Psoas muscle (tissue), 8 donors: ENCODE data around the gene GGTLC2. TPM values are rescaled to one million over a fixed set of nuclear protein-coding genes. Genes with fewer than 3 reads are reported as not detected.

ENCODE experiments used
- ATAC-seq, 4 donors: fragments of 200-7000 bp; cut with Tn5 transposase; one replicate each; pipeline ENCODE4 v1.9.1; 2020; ENCODE audit warnings: moderate library complexity in 3 of 4, mild to moderate bottlenecking in 2 of 4
- DNase-seq, 2 donors: peaks; one replicate each; pipeline ENCODE4 v3.0.0-alpha.2; 2020
- H3K27ac ChIP-seq: fragments of 200-600 bp; one replicate; pipeline ENCODE4 v1.8.0; 2022
- H3K27me3 ChIP-seq, 3 donors: fragments of 200-600 bp in 1 of 3; one replicate each; pipeline versions ENCODE4 v1.6.1 to v1.8.0; 2013 to 2022; ENCODE audit warnings: low read length in 2 of 3, mild to moderate bottlenecking in 2 of 3, moderate library complexity in 1 of 3; ENCODE audit not compliant: insufficient read depth in 3 of 3
- H3K36me3 ChIP-seq, 2 donors: fragments of 200-600 bp in 1 of 2; one replicate each; pipeline versions ENCODE4 v1.6.1 to v1.8.0; 2013 to 2022; ENCODE audit warnings: low read depth in 1 of 2, mild to moderate bottlenecking in 1 of 2, moderate library complexity in 1 of 2; ENCODE audit not compliant: insufficient read depth in 1 of 2
- H3K4me1 ChIP-seq: fragments of 200-600 bp; one replicate; pipeline ENCODE4 v1.8.0; 2022
- H3K4me3 ChIP-seq: fragments of 200-600 bp; one replicate; pipeline ENCODE4 v1.8.0; 2022; ENCODE audit warnings: mild to moderate bottlenecking
- H3K9me3 ChIP-seq: fragments of 200-600 bp; one replicate; pipeline ENCODE4 v1.8.0; 2022
- WGBS, 3 donors: extraction: QIAGEN DNeasy Blood & Tissue Kit; methylation state at CpG; one replicate each; pipeline versions ENCODE4 v1.1.6 to v1.1.7; 2013; 5-methylcytosine and 5-hydroxymethylcytosine counted together
- intact Hi-C, 2 donors: fragments of 100-400 bp; cut with DNase I; formaldehyde crosslinking; loops; one replicate each; pipeline versions ENCODE4 v1.11.0 to v1.14.2; 2022
- polyA plus RNA-seq, 3 donors: library from polyadenylated mRNA; stranded (reverse); fragments of 200-250 nt; gene quantifications; one replicate each; pipeline ENCODE4 v1.2.3, GENCODE V29; 2013
- total RNA-seq, 4 donors: library from RNA; stranded (reverse); fragmentation: NEBNext Ultra II Directional in 2 of 4; extraction: Animal tissue kit (Norgen Biotek cat#: 25700) in 2 of 4; gene quantifications; one replicate each; pipeline versions ENCODE4 v1.2.1 to v1.2.4, GENCODE V29; 2021 to 2023
- TF ChIP-seq, protein P1 (sequence below): fragments of 200-600 bp; IDR thresholded peaks from one replicate; pipeline ENCODE4 v1.8.0; 2022; ENCODE audit warnings: antibody characterized with exemption
- donor health status: healthy with polysubstance abuse.
- donor health status: DM: no; HTN: no; CAD: no; lungs with moderate emphysema.
- donor health status: Bipolar disorder and iron deficiency.
- donor health status: healthy.
- donor health status: DM: yes; HTN: yes; CAD: no.
- donor health status: DM: no; HTN: no; CAD: no.
- donor health status: DM: no; HTN: no; CAD: no.
- donor health status: DM: yes; HTN: yes; CAD: no.

GGTLC2 gene
- total and polyA plus RNA-seq, 7 donors: not detected

DNA sequence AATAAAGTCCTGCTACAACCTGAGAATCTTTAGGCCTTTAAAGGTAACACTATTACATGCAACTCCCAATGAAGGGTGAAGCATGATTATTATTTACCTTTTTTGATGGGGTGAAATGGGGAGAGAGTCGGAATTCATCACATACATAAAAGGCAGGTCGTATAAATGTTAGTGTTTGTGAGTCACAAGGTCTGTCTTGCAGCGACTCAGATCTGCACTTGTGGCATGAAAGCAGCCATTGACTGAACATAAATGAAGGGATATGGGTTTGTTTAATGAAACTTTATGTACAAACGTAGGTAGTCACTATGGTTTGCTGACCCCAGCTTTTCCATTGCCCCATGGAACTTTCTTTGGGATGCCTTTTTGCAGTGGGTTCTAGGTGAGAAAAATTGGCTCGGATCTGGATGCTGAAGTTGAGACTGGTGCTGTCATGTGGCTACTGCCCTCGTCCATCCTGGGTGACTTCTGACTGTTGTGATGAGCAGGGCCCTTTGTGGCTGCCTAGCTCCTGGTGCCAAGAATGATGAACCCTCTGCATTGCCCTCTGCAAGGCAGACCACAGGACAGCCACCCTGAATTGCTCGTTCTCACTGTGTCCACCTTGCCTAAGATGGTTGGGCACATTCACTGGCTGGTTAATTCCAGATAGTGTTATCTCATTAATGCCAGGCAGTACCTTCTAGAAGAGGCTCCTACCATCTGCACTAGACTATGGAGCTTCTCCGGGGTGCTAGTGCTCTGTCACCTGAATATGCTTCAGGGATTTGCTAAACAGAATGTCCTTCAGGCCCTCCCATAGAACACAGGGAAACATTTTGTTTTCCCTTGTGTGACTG, 11.3 kb downstream of the GGTLC2 start:
- Histone ChIP-seq H3K36me3 (no peaks in the 10 kb centered on the region), H3K4me3 (no peak overlapping the region), H3K27me3 (peaks cover 0 to 16% (median 2%) of the 10 kb centered on the region in 3 donors), H3K4me1 (no peaks in the 10 kb centered on the region), H3K27ac (no peak overlapping the region), H3K9me3 (no peaks in the 10 kb centered on the region)
- TF ChIP-seq, protein P1, sequence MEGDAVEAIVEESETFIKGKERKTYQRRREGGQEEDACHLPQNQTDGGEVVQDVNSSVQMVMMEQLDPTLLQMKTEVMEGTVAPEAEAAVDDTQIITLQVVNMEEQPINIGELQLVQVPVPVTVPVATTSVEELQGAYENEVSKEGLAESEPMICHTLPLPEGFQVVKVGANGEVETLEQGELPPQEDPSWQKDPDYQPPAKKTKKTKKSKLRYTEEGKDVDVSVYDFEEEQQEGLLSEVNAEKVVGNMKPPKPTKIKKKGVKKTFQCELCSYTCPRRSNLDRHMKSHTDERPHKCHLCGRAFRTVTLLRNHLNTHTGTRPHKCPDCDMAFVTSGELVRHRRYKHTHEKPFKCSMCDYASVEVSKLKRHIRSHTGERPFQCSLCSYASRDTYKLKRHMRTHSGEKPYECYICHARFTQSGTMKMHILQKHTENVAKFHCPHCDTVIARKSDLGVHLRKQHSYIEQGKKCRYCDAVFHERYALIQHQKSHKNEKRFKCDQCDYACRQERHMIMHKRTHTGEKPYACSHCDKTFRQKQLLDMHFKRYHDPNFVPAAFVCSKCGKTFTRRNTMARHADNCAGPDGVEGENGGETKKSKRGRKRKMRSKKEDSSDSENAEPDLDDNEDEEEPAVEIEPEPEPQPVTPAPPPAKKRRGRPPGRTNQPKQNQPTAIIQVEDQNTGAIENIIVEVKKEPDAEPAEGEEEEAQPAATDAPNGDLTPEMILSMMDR: no peak
- WGBS, 3 donors: 73 to 89% (median 88%) methylated on average over 8 of the region's 8 CpGs
- DNase-seq (no peak), ATAC-seq (no peak)
- intact Hi-C loops: no loop called here

DNA sequence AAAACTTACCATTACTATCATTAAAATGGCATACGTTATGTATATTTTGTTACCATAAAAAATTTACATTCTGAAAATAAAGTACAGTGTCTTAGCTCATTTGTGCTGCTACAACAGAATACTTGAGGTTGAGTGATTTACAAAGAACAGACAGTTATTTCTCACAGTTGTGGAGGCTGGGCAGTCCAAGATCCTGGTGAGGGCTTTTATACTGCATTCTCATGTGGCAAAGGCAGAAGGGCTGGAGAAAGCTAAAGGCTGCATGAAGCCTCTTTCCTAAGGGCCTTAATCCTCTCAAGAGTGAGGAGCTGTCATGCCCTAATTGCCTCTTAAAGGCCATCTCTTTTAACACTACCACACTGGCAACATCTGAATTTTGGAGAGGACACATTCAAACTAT, 13.3 kb downstream of the GGTLC2 start:
- no peak for ATAC-seq
- no peaks in the 10 kb centered on the region for H3K9me3 ChIP-seq
- no peaks in the 10 kb centered on the region for H3K36me3 ChIP-seq
- no peak for DNase-seq
- intact Hi-C loops: no loop called here
- H3K27ac ChIP-seq: no peak overlapping the region
- TF ChIP-seq, protein P1: no peak
- WGBS, 3 donors: 43 to 99% (median 98%) methylated on average over 1 of the region's 1 CpG
- peaks cover 0 to 12% (median 2%) of the 10 kb centered on the region in 3 donors for H3K27me3 ChIP-seq
- H3K4me3 ChIP-seq: no peak overlapping the region
- H3K4me1 ChIP-seq: no peaks in the 10 kb centered on the region

DNA sequence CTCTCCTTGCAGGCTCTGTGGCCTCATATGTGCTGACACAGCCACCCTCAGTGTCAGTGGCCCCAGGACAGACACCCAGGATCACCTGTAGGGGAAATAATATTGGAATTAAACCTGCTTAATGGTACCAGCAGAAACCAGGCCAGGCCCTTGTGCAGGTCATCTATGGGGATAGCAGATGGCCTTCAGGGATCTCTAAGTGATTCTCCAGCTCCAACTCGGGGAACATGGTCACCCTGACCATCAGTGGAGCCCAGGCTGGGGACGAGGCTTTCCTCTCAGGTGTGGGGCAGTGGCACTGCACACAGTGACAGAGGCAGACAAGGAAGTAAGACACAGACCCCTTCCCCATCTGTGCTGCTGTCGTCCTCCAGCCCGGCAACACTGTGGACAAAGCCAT, 16.9 kb downstream of the GGTLC2 start:
- Histone ChIP-seq H3K4me1 (no peaks in the 10 kb centered on the region), H3K36me3 (no peaks in the 10 kb centered on the region), H3K27ac (no peak overlapping the region), H3K27me3 (peaks cover 0 to 10% (median 0%) of the 10 kb centered on the region in 3 donors), H3K9me3 (no peaks in the 10 kb centered on the region), H3K4me3 (no peak overlapping the region)
- intact Hi-C loops: no loop called here
- 82 to 97% (median 91%) methylated on average over 4 of the region's 4 CpGs for WGBS, 3 donors
- DNase-seq: no peak
- ATAC-seq: no peak
- TF ChIP-seq, protein P1: no peak

DNA sequence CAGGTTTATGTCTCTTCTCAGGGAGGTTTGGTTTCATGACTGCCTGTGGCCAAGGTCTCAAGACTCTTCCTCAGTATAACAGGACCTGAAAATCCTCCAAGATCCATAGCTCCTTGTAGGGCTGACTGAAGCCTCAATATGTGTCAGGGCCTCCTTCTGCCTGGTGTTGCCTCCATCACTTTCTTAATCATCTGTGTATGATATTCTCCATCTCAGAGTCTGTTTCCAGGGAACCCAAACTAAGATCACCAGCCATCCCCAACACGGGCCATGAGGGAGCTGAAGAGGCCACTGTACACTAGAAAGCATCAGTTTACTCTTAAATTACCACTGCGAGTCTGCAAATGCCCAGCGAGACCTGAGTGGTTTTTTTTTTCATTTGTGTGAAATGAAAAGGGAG, 17.7 kb downstream of the GGTLC2 start:
- no peak for DNase-seq
- Histone ChIP-seq H3K4me3 (no peak overlapping the region), H3K9me3 (no peaks in the 10 kb centered on the region), H3K27ac (no peak overlapping the region), H3K4me1 (no peaks in the 10 kb centered on the region), H3K27me3 (peaks cover 0 to 7% (median 0%) of the 10 kb centered on the region in 3 donors), H3K36me3 (no peaks in the 10 kb centered on the region)
- ATAC-seq: no peak
- 50 to 51% (median 51%) methylated on average over 3 of the region's 3 CpGs for WGBS, 3 donors
- intact Hi-C loops: no loop called here
- TF ChIP-seq, protein P1: no peak
